Measurements from ENCODE around the gene LASP1. TPM values are rescaled to one million over a fixed set of nuclear protein-coding genes. Genes with fewer than 3 reads are reported as not detected.

Gene LASP1
- total RNA-seq, 1 donor from 2014 or later: 58.5 TPM

DNA sequence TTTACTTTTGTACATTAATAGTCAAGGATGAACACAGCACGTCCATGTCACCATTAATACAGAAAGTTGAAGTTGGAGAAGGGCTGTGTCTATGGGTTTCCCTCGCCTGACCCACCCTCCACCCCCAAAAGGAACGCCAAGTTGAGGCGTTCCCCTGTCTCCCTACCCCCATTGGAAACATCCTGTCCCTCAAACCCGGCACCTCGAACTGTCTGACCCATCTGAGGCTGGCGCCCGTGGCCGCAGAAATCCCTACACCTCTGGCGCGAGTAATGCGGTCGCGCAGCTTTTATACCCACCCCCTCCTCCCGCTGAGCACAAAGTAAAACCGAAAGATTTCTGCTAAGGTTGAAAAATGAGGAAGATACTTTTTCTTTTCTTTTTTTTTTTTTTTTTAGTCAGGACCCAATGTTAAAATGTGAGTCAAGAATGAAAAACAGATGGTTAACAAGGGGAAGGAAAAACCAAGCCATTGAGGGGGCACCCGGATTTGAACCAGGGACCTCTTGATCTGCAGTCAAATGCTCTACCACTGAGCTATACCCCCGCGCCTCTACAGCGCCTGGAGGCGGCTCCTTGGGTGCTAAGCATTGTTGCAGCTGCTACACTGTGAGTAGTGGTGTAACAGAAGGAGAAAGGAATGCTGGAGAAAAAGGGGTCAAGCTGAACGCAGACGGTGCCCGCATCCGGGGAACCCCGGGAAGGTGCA, 887 bp upstream of the LASP1 start:
- peak; percentile 88 for DNase-seq (ENCODE audit: low spot score)
- ATAC-seq: peak; percentile 61

DNA sequence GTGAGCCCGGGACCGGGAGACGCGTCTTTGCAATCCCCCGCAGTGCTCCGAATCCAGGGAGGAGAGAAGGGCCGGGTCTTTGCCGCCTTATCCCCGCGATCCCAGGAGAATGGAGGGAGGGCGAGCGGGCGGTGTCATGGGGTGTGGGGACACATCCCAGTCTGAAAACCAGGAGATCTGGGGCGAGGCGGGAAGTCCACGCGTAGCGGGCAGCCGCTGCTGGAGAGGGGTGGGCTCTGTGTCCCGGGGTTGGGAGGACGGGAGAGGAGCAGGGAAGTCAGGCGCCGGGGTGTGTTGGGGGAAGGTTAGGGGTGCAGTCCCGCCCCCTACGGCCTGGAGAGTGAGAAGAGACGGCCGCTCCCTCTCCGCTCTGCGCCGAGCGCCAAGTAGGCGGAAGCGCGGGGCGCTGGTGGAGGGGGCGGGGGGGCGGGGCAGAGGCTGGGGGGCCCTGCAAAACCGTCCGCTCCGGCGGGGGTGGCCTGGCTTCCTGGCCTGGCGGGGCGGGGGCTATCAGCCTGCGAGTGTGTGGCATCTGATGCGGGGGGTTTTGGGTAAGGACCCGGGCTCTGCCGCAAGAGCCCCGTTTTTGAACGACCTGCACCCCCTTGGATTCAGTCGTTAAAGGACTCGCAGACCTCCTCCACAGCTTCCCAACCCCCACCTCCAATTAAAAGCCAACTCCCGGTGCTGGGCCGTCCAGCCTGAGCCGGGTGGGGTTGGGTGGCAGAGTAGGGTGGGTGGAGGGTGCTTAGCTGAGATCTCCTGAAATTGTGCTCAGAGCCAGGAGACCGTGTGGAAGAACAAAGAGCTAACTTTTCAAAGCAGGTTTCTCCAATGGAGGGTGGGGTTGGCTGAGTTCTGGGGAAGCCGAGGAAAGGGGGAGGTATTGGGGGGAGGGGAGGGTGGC, 654 bp downstream of the LASP1 start:
- ATAC-seq: peak; percentile 59

DNA sequence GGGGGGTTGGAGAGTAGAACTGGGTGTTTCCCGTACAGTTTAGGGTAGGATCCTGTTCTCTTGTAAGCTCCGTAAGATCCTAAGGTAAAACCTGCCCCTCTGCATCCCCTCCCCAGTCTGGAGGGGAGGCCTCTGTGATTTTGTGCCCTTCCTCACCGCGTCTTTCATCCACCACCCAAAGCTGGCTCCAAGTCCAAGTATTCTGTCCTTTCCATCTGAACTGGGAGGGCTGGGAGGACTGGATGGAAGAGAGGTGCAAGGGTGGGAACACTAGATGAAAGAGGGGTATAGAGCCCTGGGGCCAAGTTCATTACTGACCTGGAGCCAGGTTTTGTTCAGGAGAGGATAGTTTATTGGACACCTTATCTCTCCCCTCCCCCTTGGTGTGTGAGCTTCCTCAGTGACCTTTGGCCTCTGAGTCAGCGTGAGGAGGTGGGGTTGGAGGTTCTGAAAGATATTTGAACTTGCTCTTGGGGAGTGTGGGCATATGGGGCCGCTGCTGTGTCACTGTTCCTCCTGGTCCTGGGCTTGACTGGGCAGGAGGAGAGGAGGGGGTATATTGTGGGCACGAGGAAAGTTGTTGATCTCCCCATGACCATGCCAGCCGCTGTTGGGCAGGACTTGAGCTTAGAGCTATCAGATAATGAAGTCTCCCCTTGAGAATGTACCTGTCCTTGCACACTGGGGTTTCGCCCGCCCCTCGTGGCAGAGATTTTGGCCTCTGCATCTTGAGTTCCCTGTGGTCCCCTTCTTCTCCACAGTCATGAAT, 1.6 kb downstream of the LASP1 start:
- DNase-seq (ENCODE audit: low spot score) (peak; percentile 87), ATAC-seq (peak; percentile 57)

More for the DNA sequence above, 654 bp downstream of the LASP1 start:
- peak; percentile 73 for DNase-seq (ENCODE audit: low spot score)

DNA sequence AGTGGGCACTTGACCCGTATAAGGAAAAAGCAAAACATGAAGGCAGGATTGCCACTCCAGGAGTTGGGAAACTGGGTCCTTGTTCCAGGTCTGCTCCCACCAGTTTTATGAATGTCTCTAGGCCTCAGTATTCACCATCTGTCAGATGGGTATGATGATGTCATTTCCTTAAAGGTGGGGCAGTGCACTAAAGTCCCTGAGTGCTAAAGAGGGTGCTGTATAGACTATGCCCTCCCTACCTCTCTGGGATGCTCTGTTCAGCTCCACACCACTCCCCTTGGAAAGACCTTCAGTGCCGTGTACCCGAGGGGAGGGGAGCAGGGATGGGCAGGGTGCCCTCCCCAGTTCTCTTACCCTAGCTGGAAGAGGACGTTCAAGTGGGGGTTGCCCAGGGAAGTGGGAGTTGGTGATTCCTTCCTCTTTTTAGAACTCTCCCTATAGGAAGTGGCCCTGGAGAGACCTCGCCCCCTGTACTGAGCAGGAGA, 2.2 kb downstream of the LASP1 start:
- DNase-seq (ENCODE audit: low spot score) (no peak), ATAC-seq (no peak)

DNA sequence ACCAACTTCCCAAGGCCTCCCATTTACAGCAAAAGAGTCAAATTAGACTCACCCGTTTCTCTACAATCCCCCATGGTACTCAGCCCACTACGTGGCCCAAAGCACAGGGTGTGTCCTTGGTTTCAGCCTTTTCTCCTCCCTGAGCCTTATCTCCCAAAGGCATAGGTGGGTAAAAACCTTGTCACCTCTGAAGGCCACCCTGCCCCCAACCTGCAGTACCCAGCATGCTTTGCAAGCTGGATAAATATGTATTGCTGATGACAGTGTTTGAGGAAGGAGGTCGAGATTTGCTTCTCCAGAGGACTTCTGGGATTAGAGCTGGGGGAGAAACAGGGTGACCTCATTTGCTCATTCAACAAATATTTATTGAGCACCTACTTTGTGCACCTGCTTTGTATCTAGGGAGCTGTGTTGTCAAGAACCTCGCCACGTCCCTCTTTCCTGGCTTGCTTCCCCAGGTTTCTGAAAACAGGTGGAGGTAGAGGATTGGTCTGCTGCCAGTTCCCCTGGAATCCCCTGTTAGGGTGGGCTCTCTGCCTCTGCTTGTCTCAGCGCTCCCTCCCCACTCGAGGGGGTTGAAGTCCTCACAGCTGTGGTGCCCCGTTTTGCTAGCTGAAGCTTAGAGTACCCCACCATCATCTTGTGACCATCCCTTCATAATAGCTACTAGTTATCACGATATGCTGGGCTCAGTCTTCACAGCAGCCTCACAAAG, 3.0 kb downstream of the LASP1 start:
- DNase-seq (ENCODE audit: low spot score): no peak
- no peak for ATAC-seq

DNA sequence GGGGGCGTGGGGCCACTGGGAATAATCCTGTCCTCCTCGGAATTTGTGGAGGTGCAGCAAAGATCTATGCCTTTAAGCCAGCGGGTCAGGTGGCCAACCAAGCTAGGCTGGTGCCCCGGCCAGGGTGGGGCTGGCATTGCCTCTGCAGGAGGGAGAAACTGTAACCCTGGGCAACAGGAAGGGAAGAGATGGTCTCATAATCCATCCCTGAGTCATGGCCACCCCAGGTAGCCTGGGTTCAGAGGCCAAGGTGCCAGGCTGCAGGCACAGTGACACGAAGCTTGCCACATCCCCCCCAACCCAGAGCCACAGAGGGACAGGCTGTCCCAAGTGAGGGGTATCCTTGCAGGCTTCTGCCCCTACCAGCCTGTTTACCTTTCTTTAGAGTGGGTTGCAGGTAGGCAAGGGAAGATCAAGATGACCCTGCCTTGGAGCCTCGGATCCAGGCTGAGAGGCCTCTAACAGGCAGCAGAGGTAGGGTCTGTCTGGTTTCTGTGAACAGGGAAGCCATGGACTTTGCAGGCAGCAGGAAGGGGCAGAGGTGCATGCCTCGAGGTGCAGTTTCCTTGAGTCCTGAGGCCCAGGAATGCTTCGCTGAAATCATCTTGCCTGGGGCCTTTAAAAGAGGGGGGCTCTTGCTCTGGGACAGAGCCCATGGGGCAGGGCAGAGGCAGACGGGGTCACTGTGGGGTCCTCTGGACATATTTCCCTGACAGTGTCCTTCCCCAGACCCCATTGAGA, 4.0 kb downstream of the LASP1 start:
- DNase-seq (ENCODE audit: low spot score) (no peak), ATAC-seq (no peak)

DNA sequence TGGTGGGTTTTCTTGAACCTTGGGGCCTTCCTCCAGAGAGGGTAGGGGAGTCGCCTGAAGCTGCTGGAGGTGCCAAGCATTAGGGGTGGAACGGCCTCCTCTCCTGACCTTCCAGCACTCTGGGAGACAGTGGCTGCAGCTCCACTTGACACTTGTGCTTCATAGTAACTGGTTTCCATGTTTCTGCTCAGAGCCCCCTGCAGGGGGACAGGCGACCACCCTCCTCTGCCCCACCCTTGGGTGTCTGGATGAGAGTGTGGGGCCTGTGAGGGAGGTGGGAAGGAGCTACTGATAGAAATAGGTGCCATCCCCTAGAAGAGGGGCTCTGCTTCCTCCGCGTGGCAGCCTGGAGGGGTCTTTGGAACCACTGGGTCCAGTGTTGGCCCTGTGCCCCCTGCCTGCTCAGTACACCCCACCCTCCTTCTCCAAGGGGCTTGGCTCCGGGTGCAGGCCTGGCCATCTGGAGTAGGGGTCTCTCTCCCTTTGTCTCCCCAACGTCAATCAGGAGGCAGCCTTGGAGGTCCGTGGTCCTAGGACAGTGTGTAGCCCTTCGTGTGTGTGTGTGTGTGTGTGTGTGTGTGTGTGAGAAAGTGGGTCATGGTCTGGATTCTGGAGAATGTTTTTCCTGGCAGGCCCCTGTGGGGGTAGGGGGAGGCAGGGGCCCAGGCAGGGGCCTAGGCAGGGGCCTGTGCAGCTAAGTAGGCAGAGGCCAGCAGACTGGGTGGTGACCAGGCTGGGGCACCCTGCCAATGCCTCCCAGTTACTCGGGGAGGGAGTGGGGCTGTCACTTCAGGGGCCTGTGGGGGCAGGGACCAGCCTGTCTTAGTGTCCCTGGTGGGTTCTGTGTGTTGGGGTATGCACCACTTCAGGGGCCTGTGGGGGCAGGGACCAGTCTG, 4.9 kb downstream of the LASP1 start:
- no peak for DNase-seq (ENCODE audit: low spot score)

DNA sequence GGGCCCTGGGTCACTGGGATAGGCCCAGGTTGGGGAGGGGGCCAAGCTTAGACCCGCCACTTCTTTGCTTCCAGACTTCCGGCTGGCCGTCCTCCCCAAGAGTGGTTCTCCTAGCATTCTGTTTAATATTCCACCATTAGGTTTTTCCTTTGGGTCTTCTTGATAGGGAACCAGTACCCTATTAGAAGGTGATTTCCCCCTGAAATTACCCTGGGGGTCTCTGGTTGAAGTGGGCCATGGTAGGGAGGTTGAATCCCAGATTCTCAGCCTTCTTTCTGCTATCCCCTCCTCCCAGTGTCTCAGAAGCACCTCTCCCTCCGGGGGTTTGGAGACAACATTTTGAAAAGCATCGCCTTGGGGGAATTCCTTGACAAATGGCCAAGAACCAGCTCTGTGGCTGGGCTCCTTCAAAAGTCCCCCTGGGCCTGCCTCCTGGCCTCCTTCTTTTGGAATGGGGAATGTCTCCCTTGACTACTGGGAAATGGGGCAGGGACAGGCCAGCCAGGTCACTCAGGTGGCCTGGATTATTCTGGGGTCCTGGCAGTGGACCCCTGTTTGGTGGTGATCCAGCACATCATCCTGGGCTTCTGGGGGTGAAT, 5.7 kb downstream of the LASP1 start:
- no peak for DNase-seq (ENCODE audit: low spot score)
- ATAC-seq: no peak

More for the DNA sequence above, 4.9 kb downstream of the LASP1 start:
- no peak for ATAC-seq

DNA sequence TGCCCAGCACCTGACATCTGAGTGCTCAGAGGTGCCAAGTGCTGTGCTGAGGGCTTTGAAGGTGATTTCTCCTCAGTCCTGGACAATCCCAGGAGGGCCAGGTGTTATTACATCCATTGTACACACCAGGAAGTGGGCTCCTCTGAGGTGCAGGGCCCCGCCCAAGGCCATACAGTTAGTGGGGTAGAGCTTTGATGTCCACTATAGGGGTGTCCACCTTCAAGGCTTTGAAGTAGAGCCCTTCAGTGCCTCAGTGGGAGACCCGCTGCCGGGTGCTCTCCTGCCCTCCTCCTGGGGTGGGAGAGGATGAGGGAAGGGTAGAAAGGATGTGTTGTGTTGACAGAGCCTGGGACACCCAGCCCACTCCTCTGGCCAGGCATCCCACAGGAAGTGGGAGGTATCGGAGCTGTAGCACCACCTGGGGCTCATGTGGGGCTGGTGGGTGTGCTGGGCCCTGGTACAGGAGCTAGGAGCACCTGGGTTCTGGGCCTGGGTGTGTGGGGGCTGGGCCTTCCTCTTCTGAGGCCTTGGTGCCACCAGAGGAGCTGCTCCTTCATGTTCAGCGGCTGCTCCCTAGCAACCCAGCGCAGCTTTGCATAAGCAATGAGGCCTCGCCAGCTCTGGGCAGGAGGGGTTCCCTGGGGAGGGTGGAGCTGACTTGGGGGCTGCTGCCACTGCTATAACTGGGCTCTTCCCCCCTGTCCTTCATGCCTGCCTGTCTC, 7.4 kb downstream of the LASP1 start:
- no peak for DNase-seq (ENCODE audit: low spot score)
- ATAC-seq: no peak

DNA sequence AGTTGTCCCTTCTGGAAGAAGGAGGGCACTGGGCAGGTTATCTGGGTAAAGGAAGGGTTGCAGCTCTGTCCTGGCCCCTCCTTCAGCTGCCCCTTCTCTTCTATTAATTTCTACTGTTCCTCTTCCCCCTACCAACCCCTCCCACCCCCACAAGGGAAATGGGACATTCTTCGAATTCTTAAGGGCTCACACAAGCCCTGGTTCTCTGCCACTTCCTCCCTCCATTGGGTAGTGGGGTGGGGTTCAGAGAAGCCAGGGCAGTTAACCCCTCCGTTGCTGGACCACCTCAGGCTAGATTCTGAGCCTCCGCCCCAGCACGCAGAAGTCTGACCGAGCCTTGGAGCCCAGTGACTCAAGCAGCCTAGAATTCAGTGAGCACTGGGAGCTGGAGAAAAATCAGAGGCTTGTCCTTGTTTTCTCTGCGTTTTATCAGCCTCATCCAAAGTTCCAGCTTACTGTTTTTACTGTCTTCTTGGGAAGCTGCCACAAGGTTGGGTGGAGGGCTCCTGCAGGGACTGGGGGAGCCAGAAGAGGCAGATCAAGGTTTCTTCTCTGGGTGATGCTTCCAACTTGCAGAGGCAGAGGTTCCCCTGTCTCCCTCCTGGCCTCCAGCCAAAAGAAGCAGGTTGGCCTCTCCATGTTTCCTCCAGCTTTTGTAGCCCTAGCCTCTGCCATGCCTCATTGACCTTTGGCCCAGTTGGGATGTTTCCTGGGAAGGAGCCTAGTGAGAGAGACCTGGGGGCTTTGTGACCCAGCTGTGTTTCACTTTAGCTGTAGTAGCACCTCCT, 10.2 kb downstream of the LASP1 start:
- ATAC-seq (peak; percentile 25), DNase-seq (ENCODE audit: low spot score) (no peak)

DNA sequence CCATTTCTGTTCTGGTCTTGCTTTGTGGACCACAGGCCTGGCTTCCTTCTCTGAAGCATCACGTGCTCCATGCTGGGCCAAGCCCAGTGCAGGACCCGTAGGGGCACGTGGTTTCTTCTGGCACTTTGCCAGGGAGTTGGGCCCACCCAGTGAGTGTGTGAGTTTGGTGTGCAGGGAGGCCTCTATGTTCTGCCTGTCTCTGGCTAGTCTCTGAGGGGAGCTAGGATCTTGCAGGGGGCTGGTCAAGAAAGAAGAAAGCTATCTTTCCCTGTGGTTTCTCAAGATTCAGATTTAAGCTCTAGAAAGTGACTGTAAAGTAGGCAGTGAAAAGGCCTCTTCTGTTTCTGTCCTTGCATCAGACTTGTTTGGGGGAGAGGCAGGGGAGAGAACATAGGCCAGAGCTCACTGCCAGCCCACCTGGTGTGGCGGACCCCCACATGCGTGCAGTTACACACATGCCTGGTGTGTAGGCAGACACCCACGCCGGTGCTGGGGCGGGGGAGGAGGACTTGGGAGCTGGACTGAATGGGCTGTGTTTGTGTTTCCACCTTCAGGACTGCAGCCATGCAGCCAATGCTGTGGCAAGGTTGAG, 11.8 kb downstream of the LASP1 start:
- ATAC-seq: no peak

DNA sequence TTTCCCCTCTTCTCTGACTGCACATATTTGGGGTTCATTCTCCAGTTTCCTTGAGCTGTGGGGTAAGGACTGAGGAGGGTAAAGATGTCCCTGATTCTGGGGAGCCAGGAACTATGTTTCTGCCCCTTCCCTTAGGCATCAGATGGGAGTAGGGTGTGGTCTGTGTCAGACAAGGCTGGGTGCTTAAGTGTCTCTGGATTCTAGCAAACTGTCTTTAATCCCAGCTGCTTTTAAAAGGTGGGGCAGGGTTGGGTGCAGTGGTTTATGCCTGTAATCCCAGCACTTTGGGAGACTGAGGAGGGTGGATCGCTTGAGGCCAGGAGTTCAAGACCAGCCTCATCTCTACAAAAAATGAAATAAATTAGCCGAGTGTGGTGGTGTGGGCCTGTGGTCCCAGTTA, 13.0 kb downstream of the LASP1 start:
- ATAC-seq (no peak), DNase-seq (ENCODE audit: low spot score) (no peak)

More for the DNA sequence above, 11.8 kb downstream of the LASP1 start:
- no peak for DNase-seq (ENCODE audit: low spot score)

DNA sequence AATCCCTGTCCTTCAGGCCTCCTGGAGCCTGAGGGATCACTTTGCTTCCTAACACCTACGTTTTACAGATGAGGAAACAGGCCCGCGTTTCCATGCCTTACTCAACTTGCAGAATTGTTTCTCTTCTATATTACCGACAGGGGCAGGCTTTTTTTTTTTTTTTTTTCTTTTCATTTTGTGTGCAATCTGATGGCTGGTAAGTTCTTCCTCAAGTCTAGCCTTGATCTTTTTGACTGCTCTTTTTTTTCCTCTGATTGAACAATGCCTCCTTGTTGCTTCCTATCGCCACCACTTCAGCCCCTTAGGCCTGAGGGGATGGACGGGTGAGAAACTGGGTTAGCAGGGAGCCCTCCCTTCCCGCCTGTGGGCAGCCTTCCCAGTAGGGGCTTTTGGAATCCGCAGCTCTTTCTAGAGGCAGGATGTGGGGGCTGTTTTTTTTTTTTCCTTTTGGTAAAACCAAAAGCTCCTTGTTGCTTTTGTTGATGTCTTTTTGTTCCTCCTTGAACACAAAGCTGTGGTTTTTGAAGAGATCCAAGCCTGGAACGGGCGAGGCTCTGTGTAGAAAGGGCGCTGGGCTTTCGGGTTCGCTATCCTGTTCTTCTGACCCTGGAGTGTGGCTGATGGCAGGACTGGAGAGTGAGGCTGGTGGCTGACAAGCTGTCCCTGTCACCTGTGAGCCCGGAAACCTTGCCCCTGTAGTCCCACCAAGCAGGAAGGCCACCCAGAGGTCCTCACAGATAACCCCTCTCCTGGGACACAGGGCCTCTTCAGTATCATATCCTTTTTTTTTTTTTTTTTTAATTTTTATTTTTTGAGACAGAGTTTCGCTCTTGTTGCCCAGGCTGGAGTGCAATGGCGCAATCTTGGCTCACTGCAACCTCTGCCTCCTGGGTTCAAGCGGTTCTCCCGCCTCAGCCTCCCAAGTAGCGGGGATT, 14.0 kb downstream of the LASP1 start:
- peak; percentile 4 for ATAC-seq

DNA sequence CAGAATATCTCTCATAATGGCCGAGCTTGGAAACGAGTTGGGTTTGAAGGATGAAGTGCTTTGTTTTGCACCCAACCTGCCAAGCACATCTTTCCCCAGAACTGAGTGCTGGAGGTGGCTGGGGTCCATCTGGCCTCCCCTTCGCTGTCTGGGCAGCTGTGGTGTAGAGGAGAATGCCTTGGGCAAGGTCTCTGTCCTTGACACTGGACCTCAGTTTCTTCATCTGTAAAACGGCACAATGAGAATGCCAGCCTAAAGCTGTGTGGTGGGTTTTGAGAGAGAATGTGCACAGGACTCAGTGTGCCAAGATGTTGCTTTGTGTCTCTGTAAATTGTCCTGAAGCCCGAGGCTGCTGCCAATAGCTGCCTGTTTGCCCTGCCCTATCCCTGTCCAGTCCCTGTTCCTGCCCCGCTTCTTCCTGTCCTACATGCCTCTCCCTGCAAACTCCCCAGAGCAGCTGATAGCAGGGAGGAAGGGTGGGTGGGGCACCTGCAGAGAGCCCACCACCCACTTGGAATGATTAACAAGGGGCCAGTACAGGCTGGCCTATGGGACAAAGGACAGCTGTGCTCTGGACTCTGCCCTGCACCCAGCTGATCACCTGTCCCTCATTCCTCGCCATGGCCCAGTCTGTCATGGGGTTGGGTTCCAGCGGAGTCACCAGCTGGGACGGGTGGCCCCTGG, 15.3 kb downstream of the LASP1 start:
- DNase-seq (ENCODE audit: low spot score): peak; percentile 70

More for the DNA sequence above, 14.0 kb downstream of the LASP1 start:
- DNase-seq (ENCODE audit: low spot score): no peak

More for the DNA sequence above, 15.3 kb downstream of the LASP1 start:
- ATAC-seq: peak; percentile 80

Data from left lobe of liver (tissue), 2 donors.